ENCODE measurements around the gene TIFAB. TPM values are rescaled to one million over a fixed set of nuclear protein-coding genes. Genes with fewer than 3 reads are reported as not detected.

TIFAB gene
- total RNA-seq, 1 experiment from 2014 or later = not detected

DNA sequence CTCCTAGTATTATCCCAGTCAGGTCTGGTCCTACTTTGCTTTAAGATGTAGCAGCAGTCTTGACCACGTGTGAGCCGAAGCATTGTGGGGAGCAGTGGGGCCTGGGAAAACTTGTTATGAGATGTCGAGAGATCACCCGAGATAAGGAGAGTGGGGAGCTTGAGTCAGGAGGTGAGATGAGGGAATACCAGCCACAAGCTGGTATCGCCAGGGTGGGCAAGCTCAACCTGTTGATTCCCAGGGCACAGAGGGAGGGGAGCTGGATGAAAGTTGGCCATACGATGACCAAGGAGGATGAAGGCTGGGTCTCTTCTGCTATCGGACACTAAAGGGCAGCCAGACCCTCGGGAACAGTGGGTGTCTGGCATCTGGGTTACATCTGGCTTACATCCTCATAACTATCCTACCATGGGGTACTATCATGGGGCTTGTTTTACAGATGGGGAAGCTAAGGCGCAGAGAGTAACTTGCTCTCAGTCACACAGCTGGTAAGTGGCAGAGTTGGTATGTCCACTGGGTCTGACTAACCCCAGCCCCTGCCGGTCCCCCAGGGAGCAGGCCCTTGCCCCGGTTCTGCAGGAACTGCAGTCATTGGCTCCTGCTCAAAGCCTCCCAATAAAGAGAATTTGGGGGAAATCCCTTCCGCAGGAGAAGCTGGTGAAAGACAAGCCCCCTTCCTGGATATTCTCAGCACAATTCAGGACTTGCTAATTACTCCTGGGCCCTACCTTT, 13.4 kb upstream of the TIFAB start:
- intact Hi-C loops (cut with micrococcal nuclease; ENCODE audit: unreplicated experiment) (loop anchor here (1.0 kb wide), 1 partner anchor 87 kb away; no protein-coding TSS in a partner anchor), in situ Hi-C loops (cut with HindIII; ENCODE audit: low pct_unique_long_range_greater_than_20kb, low sequenced_read_pairs) (loop anchor here (25.0 kb wide), 1 partner anchor 372 kb away; the partner anchor contains the start of gene SLC25A48)
- ChIA-PET CTCF (interaction anchor here (0.9 to 3.1 kb wide), 6 partner anchors 11 to 102 kb away, joined by 3 to 40 read pairs (median 12); no protein-coding TSS in a partner anchor), POLR2A (interaction anchor here (0.8 to 1.1 kb wide), 2 partner anchors 86 to 101 kb away, joined by 3 to 4 read pairs; no protein-coding TSS in a partner anchor)
- DNase-seq (ENCODE audit: low read depth, low spot score) = no peak
- BruUV-seq (replicated peaks) = no TSS peak
- Histone ChIP-seq H3K27ac (ENCODE audit: low read length) (no peak overlapping the region), H3K36me3 (ENCODE audit: control insufficient read depth, insufficient read depth, low read length) (no peaks in the 10 kb centered on the region), H3K4me1 (ENCODE audit: control insufficient read depth, insufficient read depth, low read length) (peaks cover 2% of the 10 kb centered on the region; the same call in 1 of the 2 replicates), H3K9me3 (ENCODE audit: control insufficient read depth, insufficient read depth, low read depth, low read length) (no peaks in the 10 kb centered on the region), H3K27me3 (ENCODE audit: control insufficient read depth, insufficient read depth, low read length) (peaks cover 14% of the 10 kb centered on the region), H3K4me3 (ENCODE audit: low read depth in 2 of 2, low read length in 2 of 2) (no peak overlapping the region)
- no peak for TF ChIP-seq POLR2AphosphoS5 (IDR thresholded peaks at IDR 0.05; ENCODE audit: low read depth, low read length)
- no peak for TF ChIP-seq TCF7L2 (IDR thresholded peaks at IDR 0.05; ENCODE audit: low read depth, low read length)
- TF ChIP-seq, protein P1, sequence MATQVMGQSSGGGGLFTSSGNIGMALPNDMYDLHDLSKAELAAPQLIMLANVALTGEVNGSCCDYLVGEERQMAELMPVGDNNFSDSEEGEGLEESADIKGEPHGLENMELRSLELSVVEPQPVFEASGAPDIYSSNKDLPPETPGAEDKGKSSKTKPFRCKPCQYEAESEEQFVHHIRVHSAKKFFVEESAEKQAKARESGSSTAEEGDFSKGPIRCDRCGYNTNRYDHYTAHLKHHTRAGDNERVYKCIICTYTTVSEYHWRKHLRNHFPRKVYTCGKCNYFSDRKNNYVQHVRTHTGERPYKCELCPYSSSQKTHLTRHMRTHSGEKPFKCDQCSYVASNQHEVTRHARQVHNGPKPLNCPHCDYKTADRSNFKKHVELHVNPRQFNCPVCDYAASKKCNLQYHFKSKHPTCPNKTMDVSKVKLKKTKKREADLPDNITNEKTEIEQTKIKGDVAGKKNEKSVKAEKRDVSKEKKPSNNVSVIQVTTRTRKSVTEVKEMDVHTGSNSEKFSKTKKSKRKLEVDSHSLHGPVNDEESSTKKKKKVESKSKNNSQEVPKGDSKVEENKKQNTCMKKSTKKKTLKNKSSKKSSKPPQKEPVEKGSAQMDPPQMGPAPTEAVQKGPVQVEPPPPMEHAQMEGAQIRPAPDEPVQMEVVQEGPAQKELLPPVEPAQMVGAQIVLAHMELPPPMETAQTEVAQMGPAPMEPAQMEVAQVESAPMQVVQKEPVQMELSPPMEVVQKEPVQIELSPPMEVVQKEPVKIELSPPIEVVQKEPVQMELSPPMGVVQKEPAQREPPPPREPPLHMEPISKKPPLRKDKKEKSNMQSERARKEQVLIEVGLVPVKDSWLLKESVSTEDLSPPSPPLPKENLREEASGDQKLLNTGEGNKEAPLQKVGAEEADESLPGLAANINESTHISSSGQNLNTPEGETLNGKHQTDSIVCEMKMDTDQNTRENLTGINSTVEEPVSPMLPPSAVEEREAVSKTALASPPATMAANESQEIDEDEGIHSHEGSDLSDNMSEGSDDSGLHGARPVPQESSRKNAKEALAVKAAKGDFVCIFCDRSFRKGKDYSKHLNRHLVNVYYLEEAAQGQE (IDR thresholded peaks at IDR 0.05; ENCODE audit: insufficient read depth in 1 of 2, low read depth in 2 of 2, low read length in 1 of 2) = no peak
- no peak for TF ChIP-seq SIN3A (IDR thresholded peaks at IDR 0.05; ENCODE audit: borderline replicate concordance, insufficient read depth, low read depth, low read length)
- TF ChIP-seq, protein P2, sequence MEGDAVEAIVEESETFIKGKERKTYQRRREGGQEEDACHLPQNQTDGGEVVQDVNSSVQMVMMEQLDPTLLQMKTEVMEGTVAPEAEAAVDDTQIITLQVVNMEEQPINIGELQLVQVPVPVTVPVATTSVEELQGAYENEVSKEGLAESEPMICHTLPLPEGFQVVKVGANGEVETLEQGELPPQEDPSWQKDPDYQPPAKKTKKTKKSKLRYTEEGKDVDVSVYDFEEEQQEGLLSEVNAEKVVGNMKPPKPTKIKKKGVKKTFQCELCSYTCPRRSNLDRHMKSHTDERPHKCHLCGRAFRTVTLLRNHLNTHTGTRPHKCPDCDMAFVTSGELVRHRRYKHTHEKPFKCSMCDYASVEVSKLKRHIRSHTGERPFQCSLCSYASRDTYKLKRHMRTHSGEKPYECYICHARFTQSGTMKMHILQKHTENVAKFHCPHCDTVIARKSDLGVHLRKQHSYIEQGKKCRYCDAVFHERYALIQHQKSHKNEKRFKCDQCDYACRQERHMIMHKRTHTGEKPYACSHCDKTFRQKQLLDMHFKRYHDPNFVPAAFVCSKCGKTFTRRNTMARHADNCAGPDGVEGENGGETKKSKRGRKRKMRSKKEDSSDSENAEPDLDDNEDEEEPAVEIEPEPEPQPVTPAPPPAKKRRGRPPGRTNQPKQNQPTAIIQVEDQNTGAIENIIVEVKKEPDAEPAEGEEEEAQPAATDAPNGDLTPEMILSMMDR (IDR thresholded peaks at IDR 0.05) = no peak
- ATAC-seq = peak; percentile 54; the same call in 1 of the 2 replicates

DNA sequence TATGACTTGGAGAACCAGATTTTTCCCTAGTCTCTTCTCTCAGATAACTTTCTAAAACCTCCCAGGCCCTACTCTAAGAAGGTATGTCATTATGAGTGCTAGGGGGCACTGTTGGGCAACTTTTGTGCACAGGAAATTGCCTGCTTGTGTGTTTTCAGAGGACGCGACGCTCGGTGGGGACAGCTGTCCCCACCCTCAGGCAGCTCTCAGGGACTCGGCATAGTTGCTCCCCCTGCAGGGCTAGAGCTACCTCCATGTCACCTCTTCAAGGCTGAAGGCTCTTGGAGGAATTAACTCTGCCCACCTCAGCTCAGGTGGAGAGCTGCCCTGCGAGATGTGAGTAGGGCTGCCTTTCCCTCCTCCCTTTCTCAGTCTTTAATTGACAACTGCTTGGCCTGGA, 10.2 kb upstream of the TIFAB start:
- no peak overlapping the region for H3K4me3 ChIP-seq (ENCODE audit: low read depth in 2 of 2, low read length in 2 of 2)
- ChIA-PET POLR2A (no interaction called here), CTCF (interaction anchor here (0.7 to 1.6 kb wide), 5 partner anchors 23 to 104 kb away, joined by 3 to 4 read pairs (median 3); no protein-coding TSS in a partner anchor)
- H3K4me1 ChIP-seq (ENCODE audit: control insufficient read depth, insufficient read depth, low read length) = peaks cover 6% of the 10 kb centered on the region; the same call in 1 of the 2 replicates
- BruUV-seq (replicated peaks) = no TSS peak
- H3K27me3 ChIP-seq (ENCODE audit: control insufficient read depth, insufficient read depth, low read length) = peaks cover 18% of the 10 kb centered on the region
- in situ Hi-C loops (cut with HindIII; ENCODE audit: low pct_unique_long_range_greater_than_20kb, low sequenced_read_pairs) = loop anchor here (25.0 kb wide), 1 partner anchor 375 kb away; the partner anchor contains the start of gene SLC25A48
- TF ChIP-seq POLR2AphosphoS5 (IDR thresholded peaks at IDR 0.05; ENCODE audit: low read depth, low read length) (no peak), SIN3A (IDR thresholded peaks at IDR 0.05; ENCODE audit: borderline replicate concordance, insufficient read depth, low read depth, low read length) (no peak), TCF7L2 (IDR thresholded peaks at IDR 0.05; ENCODE audit: low read depth, low read length) (no peak)
- TF ChIP-seq, protein P1 (IDR thresholded peaks at IDR 0.05; ENCODE audit: insufficient read depth in 1 of 2, low read depth in 2 of 2, low read length in 1 of 2) = no peak
- TF ChIP-seq, protein P2 (IDR thresholded peaks at IDR 0.05) = peak; percentile 74
- no peaks in the 10 kb centered on the region for H3K9me3 ChIP-seq (ENCODE audit: control insufficient read depth, insufficient read depth, low read depth, low read length)
- ATAC-seq (peak; percentile 53), DNase-seq (ENCODE audit: low read depth, low spot score) (no peak)
- intact Hi-C loops (cut with micrococcal nuclease; ENCODE audit: unreplicated experiment) = no loop called here
- H3K27ac ChIP-seq (ENCODE audit: low read length) = no peak overlapping the region
- H3K36me3 ChIP-seq (ENCODE audit: control insufficient read depth, insufficient read depth, low read length) = no peaks in the 10 kb centered on the region
